Mucosa of descending colon (tissue), 3 donors: ENCODE results near the gene NT5E. TPM values are rescaled to one million over a fixed set of nuclear protein-coding genes. Genes with fewer than 3 reads are reported as not detected.

Source experiments
- ATAC-seq: fragments of 200-7000 bp; cut with Tn5 transposase; one replicate; pipeline ENCODE4 v1.9.1; 2020; ENCODE audit warnings: mild to moderate bottlenecking, moderate library complexity
- DNase-seq, 3 donors: peaks; one replicate each; pipeline ENCODE4 v3.0.0-alpha.2; 2020
- H3K36me3 ChIP-seq: fragments of 200-600 bp; one replicate; pipeline ENCODE4 v1.8.0; 2021; ENCODE audit warnings: low read depth, mild to moderate bottlenecking
- H3K4me1 ChIP-seq: fragments of 200-600 bp; one replicate; pipeline ENCODE4 v1.8.0; 2021; ENCODE audit warnings: low read depth, mild to moderate bottlenecking
- H3K4me3 ChIP-seq: fragments of 200-600 bp; one replicate; pipeline ENCODE4 v1.8.0; 2021; ENCODE audit warnings: mild to moderate bottlenecking
- H3K9me3 ChIP-seq: fragments of 200-600 bp; one replicate; pipeline ENCODE4 v1.8.0; 2021; ENCODE audit warnings: mild to moderate bottlenecking
- CTCF ChIP-seq: fragments of 200-600 bp; IDR thresholded peaks from one replicate; pipeline ENCODE4 v1.8.0; 2022; ENCODE audit warnings: antibody characterized with exemption, mild to moderate bottlenecking
- intact Hi-C, 2 donors: fragments of 100-400 bp; cut with DNase I in 1 of 2; cut with micrococcal nuclease in 1 of 2; formaldehyde crosslinking; loops; one replicate each; pipeline versions ENCODE4 v1.11.0 to v1.11.1; 2022; cut with DNase I, micrococcal nuclease
- total RNA-seq, 3 donors: library from RNA; stranded (reverse); fragmentation: NEBNext Ultra II Directional in 2 of 3; extraction: Animal tissue kit (Norgen Biotek cat#: 25700) in 2 of 3; gene quantifications; one replicate each; pipeline versions ENCODE4 v1.2.1 to v1.2.4, GENCODE V29; 2021 to 2023
- donor health status: DM: no; HTN: no; CAD: no; lungs with moderate emphysema.
- donor health status: DM: no; HTN: no; CAD: no.
- donor health status: DM: no; HTN: yes; CAD: no.

NT5E gene
- total RNA-seq, 3 donors from 2014 or later: 29.0 to 75.8 (median 29.7) TPM

- DNase-seq (no peak), ATAC-seq (no peak)
- peaks cover 7% of the 10 kb centered on the region for H3K9me3 ChIP-seq
- H3K36me3 ChIP-seq: no peaks in the 10 kb centered on the region
- no peak overlapping the region for H3K4me3 ChIP-seq
- H3K4me1 ChIP-seq: peaks cover 9% of the 10 kb centered on the region
- intact Hi-C loops: no loop called here
- no peak for TF ChIP-seq CTCF
Measured at GRCh38 chr6:85494547-85495536, 45.0 kb downstream of the NT5E start.

- Histone ChIP-seq H3K36me3 (no peaks in the 10 kb centered on the region), H3K4me1 (peaks cover 9% of the 10 kb centered on the region), H3K4me3 (no peak overlapping the region), H3K9me3 (peaks cover 7% of the 10 kb centered on the region)
- TF ChIP-seq CTCF: no peak
- ATAC-seq (no peak), DNase-seq (no peak)
- intact Hi-C loops: no loop called here
Measured at GRCh38 chr6:85496009-85496579, 46.2 kb downstream of the NT5E start.

GRCh38 chr6:85496856-85497255 is 47.0 kb downstream of the NT5E start:
- Histone ChIP-seq H3K4me3 (no peak overlapping the region), H3K9me3 (peaks cover 7% of the 10 kb centered on the region), H3K36me3 (no peaks in the 10 kb centered on the region), H3K4me1 (peaks cover 9% of the 10 kb centered on the region)
- TF ChIP-seq CTCF: no peak
- ATAC-seq: no peak
- DNase-seq: no peak
- intact Hi-C loops: no loop called here

GRCh38 chr6:85498596-85499258 is 48.8 kb downstream of the NT5E start:
- intact Hi-C loops: no loop called here
- Histone ChIP-seq H3K4me3 (no peak overlapping the region), H3K36me3 (no peaks in the 10 kb centered on the region), H3K9me3 (peaks cover 7% of the 10 kb centered on the region), H3K4me1 (peaks cover 9% of the 10 kb centered on the region)
- no peak for TF ChIP-seq CTCF
- peak; percentile 93 for ATAC-seq
- peak in 1 of 3 donors; percentile 71 for DNase-seq

- H3K36me3 ChIP-seq: no peaks in the 10 kb centered on the region
- ATAC-seq: no peak
- intact Hi-C loops: no loop called here
Measured at GRCh38 chr6:85506441-85507093, 56.7 kb downstream of the NT5E start.

More at GRCh38 chr6:85506441-85507093, 56.7 kb downstream of the NT5E start:
- no peak for DNase-seq
- no peaks in the 10 kb centered on the region for H3K4me1 ChIP-seq
- no peak for TF ChIP-seq CTCF
- no peak overlapping the region for H3K4me3 ChIP-seq
- H3K9me3 ChIP-seq: no peaks in the 10 kb centered on the region
